H1 (cell line): ENCODE measurements around the gene STX4. TPM values are rescaled to one million over a fixed set of nuclear protein-coding genes. Genes with fewer than 3 reads are reported as not detected.

Experiments
- CTCF ChIA-PET: fragments of 300-600 bp; sonication (Branson Sonifier 250); formaldehyde crosslinking; loops from one replicate; lab custom pipeline; 2021; ENCODE audit not compliant: partially characterized antibody; lab: Charles Lee
- POLR2A ChIA-PET: fragments of 300-600 bp; sonication (Branson Sonifier 250); formaldehyde crosslinking; loops from one replicate; lab custom pipeline; 2021; ENCODE audit warnings: inconsistent platforms; ENCODE audit not compliant: partially characterized antibody; lab: Charles Lee
- DNase-seq, 2 experiments: peaks; one replicate each; pipeline versions ENCODE4 v3.0.0 to v3.0.0-alpha.2; 2010 to 2022; ENCODE audit warnings: low spot score in 2 of 2, low read depth in 1 of 2, mixed read lengths in 1 of 2
- FAIRE-seq: peaks from 2 replicates; lab custom pipeline; 2011; peaks lifted over from hg19 to GRCh38; lab: Jason Lieb, UNC
- H2AFZ ChIP-seq: 2 replicates; pipeline ENCODE4 v1.8.1; 2012; ENCODE audit warnings: low read length, inconsistent platforms
- H2AK5ac ChIP-seq: 2 replicates; pipeline ENCODE4 v1.6.1; 2013; ENCODE audit warnings: low read depth, low read length
- H2BK120ac ChIP-seq: replicated peaks from 2 replicates; pipeline ENCODE3; 2013; ENCODE audit warnings: low read depth, low read length, inconsistent platforms
- H2BK12ac ChIP-seq: 2 replicates; pipeline ENCODE4 v1.6.1; 2013; ENCODE audit warnings: low read depth, low read length
- H2BK15ac ChIP-seq: 2 replicates; pipeline ENCODE4 v1.6.1; 2013; ENCODE audit warnings: low read length
- H2BK20ac ChIP-seq: 2 replicates; pipeline ENCODE4 v1.6.1; 2013; ENCODE audit warnings: low read length
- H2BK5ac ChIP-seq: 2 replicates; pipeline ENCODE4 v1.6.1; 2013; ENCODE audit warnings: low read depth, low read length
- H3K14ac ChIP-seq: 2 replicates; pipeline ENCODE4 v1.6.1; 2013; ENCODE audit warnings: inconsistent platforms; ENCODE audit not compliant: insufficient read length
- H3K18ac ChIP-seq: 2 replicates; pipeline ENCODE4 v1.6.1; 2013; ENCODE audit warnings: low read length; ENCODE audit errors: extremely low read depth
- H3K23ac ChIP-seq: 2 replicates; pipeline ENCODE4 v1.6.1; 2013; ENCODE audit warnings: inconsistent platforms; ENCODE audit not compliant: insufficient read length
- H3K23me2 ChIP-seq: 2 replicates; pipeline ENCODE4 v1.6.1; 2013; ENCODE audit warnings: low read depth, low read length
- H3K27ac ChIP-seq: 2 replicates; pipeline ENCODE4 v1.6.1; 2011; ENCODE audit warnings: low read depth, low read length, inconsistent platforms
- H3K27me3 ChIP-seq, 4 experiments: replicated peaks in 1 of 4; 1 replicate in 1 of 4; 2 replicates in 3 of 4; pipeline versions ENCODE4 v1.6.1 to v1.8.1; 2011 to 2013; ENCODE audit warnings: low read length in 3 of 4, mild to moderate bottlenecking in 3 of 4, inconsistent platforms in 2 of 4, mixed read lengths in 2 of 4, moderate library complexity in 1 of 4; ENCODE audit not compliant: control insufficient read depth in 3 of 4, insufficient read depth in 3 of 4; ENCODE audit errors: extremely low read depth in 1 of 4
- H3K36me3 ChIP-seq, 4 experiments: 2 replicates each; pipeline versions ENCODE4 v1.6.1 to v1.8.1; 2011 to 2013; ENCODE audit warnings: mild to moderate bottlenecking in 4 of 4, low read length in 3 of 4, moderate library complexity in 2 of 4, control low read depth in 1 of 4, inconsistent platforms in 1 of 4; ENCODE audit not compliant: insufficient read depth in 4 of 4, control insufficient read depth in 2 of 4
- H3K4ac ChIP-seq: replicated peaks from 2 replicates; pipeline ENCODE3; 2013; ENCODE audit warnings: low read length, low read depth, mixed read lengths, inconsistent platforms; ENCODE audit not compliant: insufficient read length
- H3K4me1 ChIP-seq, 4 experiments: replicated peaks in 1 of 4; 1 replicate in 1 of 4; 2 replicates in 3 of 4; pipeline versions ENCODE4 v1.6.1 to v1.8.1; 2011 to 2013; ENCODE audit warnings: low read length in 3 of 4, inconsistent platforms in 2 of 4, mixed read lengths in 1 of 4; ENCODE audit not compliant: insufficient read depth in 4 of 4, control insufficient read depth in 3 of 4
- H3K4me2 ChIP-seq, 2 experiments: 2 replicates each; pipeline versions ENCODE4 v1.6.1 to v1.8.1; 2011 to 2013; ENCODE audit warnings: low read depth in 2 of 2, low read length in 2 of 2, control low read depth in 1 of 2, inconsistent platforms in 1 of 2, mild to moderate bottlenecking in 1 of 2; ENCODE audit not compliant: insufficient read depth in 1 of 2
- H3K4me3 ChIP-seq, 4 experiments: fragments of 200-600, 300-600 bp in 1 of 4; sonication (generic), shearing (Covaris generic), sonication (Bioruptor Twin) in 1 of 4; 2 replicates each; pipeline versions ENCODE4 v1.5.1 to v1.8.1; 2011 to 2016; ENCODE audit warnings: low read length in 4 of 4, low read depth in 3 of 4, control low read depth in 2 of 4, inconsistent platforms in 2 of 4, mild to moderate bottlenecking in 2 of 4, mixed read lengths in 1 of 4, moderate library complexity in 1 of 4; ENCODE audit not compliant: insufficient read depth in 2 of 4; ENCODE audit errors: extremely low read depth in 1 of 4
- H3K56ac ChIP-seq: replicated peaks from 2 replicates; pipeline ENCODE3; 2013; ENCODE audit warnings: low read depth, mild to moderate bottlenecking, mixed read lengths, low read length, inconsistent platforms; ENCODE audit not compliant: insufficient read length
- H3K79me1 ChIP-seq: 2 replicates; pipeline ENCODE4 v1.6.1; 2013; ENCODE audit warnings: low read depth, low read length, control low read depth
- H3K79me2 ChIP-seq, 2 experiments: 2 replicates each; pipeline versions ENCODE4 v1.6.1 to v1.8.1; 2012 to 2013; ENCODE audit warnings: low read length in 2 of 2, mild to moderate bottlenecking in 2 of 2, inconsistent platforms in 1 of 2; ENCODE audit not compliant: insufficient read depth in 2 of 2, control insufficient read depth in 1 of 2
- H3K9ac ChIP-seq, 4 experiments: replicated peaks in 1 of 4; 1 replicate in 1 of 4; 2 replicates in 3 of 4; pipeline versions ENCODE4 v1.6.1 to v1.8.1; 2011 to 2013; ENCODE audit warnings: low read depth in 3 of 4, low read length in 3 of 4, control low read depth in 2 of 4, mild to moderate bottlenecking in 2 of 4, moderate library complexity in 2 of 4, inconsistent platforms in 1 of 4; ENCODE audit errors: extremely low read depth in 1 of 4
- H3K9me3 ChIP-seq, 2 experiments: 2 replicates each; pipeline versions ENCODE4 v1.6.1 to v1.8.1; 2012 to 2013; ENCODE audit warnings: mild to moderate bottlenecking in 2 of 2, moderate library complexity in 2 of 2, control low read depth in 1 of 2, inconsistent platforms in 1 of 2, low read depth in 1 of 2, low read length in 1 of 2, mixed read lengths in 1 of 2; ENCODE audit not compliant: insufficient read depth in 2 of 2
- H4K20me1 ChIP-seq, 2 experiments: replicated peaks in 1 of 2; 2 replicates each; pipeline versions ENCODE3 to v1.8.1; 2011 to 2013; ENCODE audit warnings: inconsistent platforms in 2 of 2, low read length in 2 of 2, mild to moderate bottlenecking in 1 of 2; ENCODE audit not compliant: insufficient read depth in 2 of 2, control insufficient read depth in 1 of 2
- H4K5ac ChIP-seq: 2 replicates; pipeline ENCODE4 v1.6.1; 2013; ENCODE audit warnings: low read length, low read depth, mixed read lengths, inconsistent platforms; ENCODE audit not compliant: insufficient read length
- H4K8ac ChIP-seq: 2 replicates; pipeline ENCODE4 v1.8.0; 2013; ENCODE audit warnings: mild to moderate bottlenecking, moderate library complexity, low read length, inconsistent platforms; ENCODE audit not compliant: insufficient read depth; ENCODE audit errors: extremely low read depth
- H4K91ac ChIP-seq: replicated peaks from 2 replicates; pipeline ENCODE3; 2013; ENCODE audit warnings: low read length, mixed read lengths, inconsistent platforms; ENCODE audit not compliant: insufficient read length
- BCL11A ChIP-seq, 2 experiments: IDR thresholded peaks; one replicate each; pipeline ENCODE4 v1.6.1; 2011; ENCODE audit warnings: low read depth in 2 of 2, low read length in 2 of 2, mild to moderate bottlenecking in 2 of 2
- CBX8 ChIP-seq: fragments of 300-800, 300-1000 bp; sonication (generic); IDR thresholded peaks from 2 replicates; pipeline ENCODE4 v1.7.1; 2016; ENCODE audit warnings: low read depth, low read length, borderline replicate concordance
- EGR1 ChIP-seq: IDR thresholded peaks from 2 replicates; pipeline ENCODE4 v1.6.1; 2011; ENCODE audit warnings: low read depth, low read length, borderline replicate concordance
- EZH2 ChIP-seq: fragments of 200-600 bp; sonication (generic); IDR thresholded peaks from 2 replicates; pipeline ENCODE4 v1.7.1; 2012; ENCODE audit warnings: low read depth, mild to moderate bottlenecking, moderate library complexity, low read length, inconsistent platforms; ENCODE audit not compliant: severe bottlenecking
- JUND ChIP-seq: IDR thresholded peaks from 2 replicates; pipeline ENCODE4 v1.6.1; 2011; ENCODE audit warnings: mild to moderate bottlenecking, improper control_type of control experiment, low read length
- NANOG ChIP-seq: IDR thresholded peaks from 2 replicates; pipeline ENCODE4 v1.6.1; 2011; ENCODE audit warnings: low read length, low read depth, mild to moderate bottlenecking, inconsistent platforms; ENCODE audit not compliant: insufficient read depth, poor library complexity, severe bottlenecking
- NRF1 ChIP-seq: IDR thresholded peaks from 2 replicates; pipeline ENCODE4 v1.6.1; 2011; ENCODE audit warnings: mild to moderate bottlenecking, low read depth, low read length, improper control_type of control experiment
- RNF2 ChIP-seq: fragments of 200-900, 300-1000 bp; sonication (generic); IDR thresholded peaks from 2 replicates; pipeline ENCODE4 v1.7.1; 2016; ENCODE audit warnings: borderline replicate concordance, low read depth, mild to moderate bottlenecking, antibody characterized with exemption, low read length; ENCODE audit not compliant: poor library complexity, severe bottlenecking; ENCODE audit errors: missing control alignments
- SP4 ChIP-seq: IDR thresholded peaks from 2 replicates; pipeline ENCODE4 v1.6.1; 2012; ENCODE audit warnings: low read length, inconsistent platforms
- TAF1 ChIP-seq: IDR thresholded peaks from 2 replicates; pipeline ENCODE4 v1.6.1; 2011; ENCODE audit warnings: mild to moderate bottlenecking, low read depth, low read length
- YY1 ChIP-seq: IDR thresholded peaks from 2 replicates; pipeline ENCODE4 v1.6.1; 2011; ENCODE audit warnings: low read depth, mild to moderate bottlenecking, low read length
- ZNF274 ChIP-seq: IDR thresholded peaks from 2 replicates; pipeline ENCODE4 v1.7.0; 2012; ENCODE audit warnings: low read length, borderline replicate concordance; ENCODE audit errors: extremely low read depth
- WGBS, 2 experiments: shearing (Covaris generic) in 1 of 2; methylation state at CpG; one replicate each; pipeline versions ENCODE4 v1.1.6 to v1.1.7; 2013 to 2015; ENCODE audit warnings: low lambda C conversion rate in 2 of 2, mixed read lengths in 2 of 2, inconsistent platforms in 1 of 2, low coverage in 1 of 2, missing lambda C conversion rate in 1 of 2; ENCODE audit not compliant: insufficient replicate concordance in 2 of 2, insufficient coverage in 1 of 2, insufficient read length in 1 of 2; ENCODE audit errors: extremely low coverage in 1 of 2, missing lambda C conversion rate in 1 of 2; 5-methylcytosine and 5-hydroxymethylcytosine counted together
- polyA plus RNA-seq, 7 experiments: library from polyadenylated mRNA; depleted of rRNA in 3 of 7; stranded (reverse) in 5 of 7; unstranded in 2 of 7; fragments of >200 nt in 5 of 7; fragments of 200-250 nt in 2 of 7; gene quantifications; 1 replicate in 5 of 7; 2 replicates in 1 of 7; 4 replicates in 1 of 7; pipeline versions ENCODE4 v1.2.1 to v1.2.3, GENCODE V29; 2011 to 2013; ENCODE audit warnings: missing spikeins in 2 of 7, mixed read lengths in 2 of 7
- total RNA-seq: library from RNA; stranded (reverse); fragmentation: NEBNext Ultra II Directional; extraction: Animal tissue kit (Norgen Biotek cat#: 25700); gene quantifications from 2 replicates; pipeline ENCODE4 v1.2.1, GENCODE V29; 2021

STX4 gene
- total and polyA plus RNA-seq, 2 of the 8 experiments (the other 6 are each of a cell fraction or from before 2014, with no cell fraction given) = 25.8 to 32.3 TPM

- Histone ChIP-seq H2AK5ac (no peak overlapping the region), H2AFZ (no peak overlapping the region), H2BK12ac (no peak overlapping the region), H3K79me1 (peaks cover 2% of the 10 kb centered on the region; the same call in 1 of the 2 replicates), H3K9ac (no peak overlapping the region), H3K4me1 (no peaks in the 10 kb centered on the region), H3K36me3 (peaks cover 0 to 20% (median 8%) of the 10 kb centered on the region in 4 experiments; a peak in 5 of 8 replicates), H3K79me2 (peaks cover 0 to 4% of the 10 kb centered on the region in 2 experiments; a peak in 1 of 4 replicates), H4K5ac (no peak overlapping the region), H3K23me2 (no peaks in the 10 kb centered on the region), H2BK15ac (no peak overlapping the region), H3K27ac (no peak overlapping the region), H3K56ac (no peak overlapping the region), H3K18ac (no peak overlapping the region), H3K9me3 (no peaks in the 10 kb centered on the region), H2BK5ac (no peak overlapping the region; the same call in 1 of the 2 replicates), H2BK20ac (no peak overlapping the region), H4K8ac (peak overlapping the region; percentile 5), H2BK120ac (no peak overlapping the region), H3K4me3 (no peak overlapping the region), H3K4ac (no peak overlapping the region), H3K23ac (no peak overlapping the region), H3K4me2 (no peak overlapping the region), H3K14ac (no peak overlapping the region), H4K20me1 (peaks cover 14 to 21% of the 10 kb centered on the region in 2 experiments), H4K91ac (no peak overlapping the region), H3K27me3 (no peaks in the 10 kb centered on the region)
- no peak for FAIRE-seq
- DNase-seq = no peak
- WGBS, 2 experiments = 90% methylated on average over 13 of the region's 16 CpGs; no CpG with 5 or more reads in 1 of the 2 experiments
- POLR2A ChIA-PET = interaction anchor here (0.8 to 4.7 kb wide), 12 partner anchors 8 to 100 kb away, joined by 3 to 34 read pairs (median 4); partner anchors contain the start of genes ZNF646 and ZNF668
- CTCF ChIA-PET = interaction anchor here (0.6 to 1.7 kb wide), 4 partner anchors 8 to 132 kb away, joined by 3 to 4 read pairs (median 3); no protein-coding TSS in a partner anchor
- TF ChIP-seq EZH2 (no peak), RNF2 (no peak), NANOG (no peak), SP4 (no peak), CBX8 (no peak), EGR1 (no peak), ZNF274 (no peak), NRF1 (no peak), YY1 (no peak), TAF1 (no peak), JUND (no peak), BCL11A (IDR thresholded peaks at IDR 0.05; ENCODE audit: low read depth in 2 of 2, low read length in 2 of 2) (no peak)
These were observed 51.4 kb downstream of the STX4 start for GRCh38 chr16:31084584-31085302.
